Measurements from ENCODE around the gene PFAS. TPM values are rescaled to one million over a fixed set of nuclear protein-coding genes. Genes with fewer than 3 reads are reported as not detected.

The PFAS gene
- total RNA-seq, 2 donors from 2014 or later, result 17.0 to 23.9 TPM

GRCh38 chr17:8318010-8318935 lies 69.2 kb downstream of the PFAS start:
- ATAC-seq, result no peak
- intact Hi-C loops (cut with DNase I, micrococcal nuclease), result no loop called here
- DNase-seq, result no peak

Other genes starting within 250 kb of the PFAS start
- gene GUCY2D, start 246.7 kb upstream of the PFAS start, total RNA-seq, result not detected
- gene ALOX15B, start 210.2 kb upstream of the PFAS start, total RNA-seq, result 1 to 10 TPM in 1 of 2 donors, under 1 TPM in 1; 0.55 to 2.5 TPM
- gene ALOX12B, start 161.6 kb upstream of the PFAS start, total RNA-seq, result under 1 TPM in 1 of 2 donors, not detected in 1; 0.82 TPM
- not detected for gene ALOXE3, start 130.8 kb upstream of the PFAS start, total RNA-seq
- gene HES7, start 125.2 kb upstream of the PFAS start, total RNA-seq, result not detected
- gene PER1, start 96.9 kb upstream of the PFAS start, total RNA-seq, result 100 to 1,000 TPM in 1 of 2 donors, 10 to 100 TPM in 1; 35.0 to 113 TPM
- gene VAMP2, start 86.3 kb upstream of the PFAS start, total RNA-seq, result 10 to 100 TPM; 45.1 to 56.3 TPM
- gene TMEM107, start 72.9 kb upstream of the PFAS start, total RNA-seq, result 10 to 100 TPM; 11.3 to 12.6 TPM
- 10 to 100 TPM; 12.2 to 13.3 TPM for gene BORCS6, start 59.1 kb upstream of the PFAS start, total RNA-seq
- 10 to 100 TPM in 1 of 2 donors, 1 to 10 TPM in 1; 6.4 to 22.4 TPM for gene AURKB, start 38.7 kb upstream of the PFAS start, total RNA-seq
- 10 to 100 TPM; 38.7 to 38.8 TPM for gene CTC1, start 1.2 kb upstream of the PFAS start, total RNA-seq
- 10 to 100 TPM; 11.8 to 13.4 TPM for gene RANGRF, start 39.4 kb downstream of the PFAS start, total RNA-seq
- 10 to 100 TPM in 1 of 2 donors, 1 to 10 TPM in 1; 7.2 to 11.8 TPM for gene SLC25A35, start 46.1 kb downstream of the PFAS start, total RNA-seq
- 1 to 10 TPM; 1.7 to 2.6 TPM for gene ARHGEF15, start 61.0 kb downstream of the PFAS start, total RNA-seq
- not detected for gene ODF4, start 90.6 kb downstream of the PFAS start, total RNA-seq
- gene RPL26, start 133.9 kb downstream of the PFAS start, total RNA-seq, result 1,000 to 10,000 TPM; 1,187 to 1,236 TPM
- not detected for gene RNF222, start 148.5 kb downstream of the PFAS start, total RNA-seq
- 10 to 100 TPM; 52.0 to 65.4 TPM for gene NDEL1, start 186.6 kb downstream of the PFAS start, total RNA-seq